Ishikawa (cell line): ENCODE measurements around the gene EXOC6.

Experiments
- CEBPB ChIP-seq: IDR thresholded peaks from 2 replicates; pipeline ENCODE4 v1.6.1; 2012
- EP300 ChIP-seq: IDR thresholded peaks from 2 replicates; pipeline ENCODE4 v1.6.1; 2012; ENCODE audit warnings: borderline replicate concordance
- FOXM1 ChIP-seq: IDR thresholded peaks from 2 replicates; pipeline ENCODE4 v1.6.1; 2012; ENCODE audit warnings: low read depth, borderline replicate concordance
- RAD21 ChIP-seq: IDR thresholded peaks from 2 replicates; pipeline ENCODE4 v1.6.1; 2012; ENCODE audit warnings: low read depth
- TAF1 ChIP-seq: IDR thresholded peaks from 2 replicates; pipeline ENCODE4 v1.6.1; 2012; ENCODE audit warnings: low read depth, mild to moderate bottlenecking
- TCF12 ChIP-seq: IDR thresholded peaks from 2 replicates; pipeline ENCODE4 v1.6.1; 2012; ENCODE audit warnings: low read depth
- TEAD4 ChIP-seq: IDR thresholded peaks from 2 replicates; pipeline ENCODE4 v1.6.1; 2012
- YY1 ChIP-seq: IDR thresholded peaks from 2 replicates; pipeline ENCODE4 v1.6.1; 2012; ENCODE audit warnings: low read depth
- TF ChIP-seq, protein P1 (sequence below): IDR thresholded peaks from 2 replicates; pipeline ENCODE4 v1.6.1; 2012; ENCODE audit warnings: low read depth, mild to moderate bottlenecking
- TF ChIP-seq, protein P2 (sequence below): IDR thresholded peaks from 2 replicates; pipeline ENCODE4 v1.6.1; 2012
- TF ChIP-seq, protein P3 (sequence below): IDR thresholded peaks from 2 replicates; pipeline ENCODE4 v1.6.1; 2012

DNA sequence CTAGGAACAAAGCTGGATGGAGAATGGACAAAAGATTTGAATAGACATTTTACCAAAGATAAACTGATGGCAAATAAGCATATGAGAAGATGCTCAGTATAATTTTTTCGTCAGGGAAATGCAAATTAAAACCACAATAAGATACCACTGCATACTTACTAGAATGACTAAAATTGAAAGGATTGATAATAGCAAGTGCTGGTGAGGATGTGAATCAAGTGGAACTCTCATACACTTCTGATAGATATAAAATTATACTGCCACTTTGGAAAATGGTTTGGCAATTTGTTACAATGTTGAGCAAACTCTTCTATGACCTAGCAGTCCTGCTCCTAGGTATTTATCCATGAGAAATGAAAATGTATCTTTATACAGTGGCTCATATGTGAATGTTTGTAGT is 83.3 kb downstream of the EXOC6 start:
- TF ChIP-seq, protein P1, sequence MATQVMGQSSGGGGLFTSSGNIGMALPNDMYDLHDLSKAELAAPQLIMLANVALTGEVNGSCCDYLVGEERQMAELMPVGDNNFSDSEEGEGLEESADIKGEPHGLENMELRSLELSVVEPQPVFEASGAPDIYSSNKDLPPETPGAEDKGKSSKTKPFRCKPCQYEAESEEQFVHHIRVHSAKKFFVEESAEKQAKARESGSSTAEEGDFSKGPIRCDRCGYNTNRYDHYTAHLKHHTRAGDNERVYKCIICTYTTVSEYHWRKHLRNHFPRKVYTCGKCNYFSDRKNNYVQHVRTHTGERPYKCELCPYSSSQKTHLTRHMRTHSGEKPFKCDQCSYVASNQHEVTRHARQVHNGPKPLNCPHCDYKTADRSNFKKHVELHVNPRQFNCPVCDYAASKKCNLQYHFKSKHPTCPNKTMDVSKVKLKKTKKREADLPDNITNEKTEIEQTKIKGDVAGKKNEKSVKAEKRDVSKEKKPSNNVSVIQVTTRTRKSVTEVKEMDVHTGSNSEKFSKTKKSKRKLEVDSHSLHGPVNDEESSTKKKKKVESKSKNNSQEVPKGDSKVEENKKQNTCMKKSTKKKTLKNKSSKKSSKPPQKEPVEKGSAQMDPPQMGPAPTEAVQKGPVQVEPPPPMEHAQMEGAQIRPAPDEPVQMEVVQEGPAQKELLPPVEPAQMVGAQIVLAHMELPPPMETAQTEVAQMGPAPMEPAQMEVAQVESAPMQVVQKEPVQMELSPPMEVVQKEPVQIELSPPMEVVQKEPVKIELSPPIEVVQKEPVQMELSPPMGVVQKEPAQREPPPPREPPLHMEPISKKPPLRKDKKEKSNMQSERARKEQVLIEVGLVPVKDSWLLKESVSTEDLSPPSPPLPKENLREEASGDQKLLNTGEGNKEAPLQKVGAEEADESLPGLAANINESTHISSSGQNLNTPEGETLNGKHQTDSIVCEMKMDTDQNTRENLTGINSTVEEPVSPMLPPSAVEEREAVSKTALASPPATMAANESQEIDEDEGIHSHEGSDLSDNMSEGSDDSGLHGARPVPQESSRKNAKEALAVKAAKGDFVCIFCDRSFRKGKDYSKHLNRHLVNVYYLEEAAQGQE = no peak
- TF ChIP-seq, protein P2, sequence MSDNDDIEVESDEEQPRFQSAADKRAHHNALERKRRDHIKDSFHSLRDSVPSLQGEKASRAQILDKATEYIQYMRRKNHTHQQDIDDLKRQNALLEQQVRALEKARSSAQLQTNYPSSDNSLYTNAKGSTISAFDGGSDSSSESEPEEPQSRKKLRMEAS = no peak
- no peak for TF ChIP-seq YY1
- no peak for TF ChIP-seq TAF1
- TF ChIP-seq FOXM1 = no peak
- TF ChIP-seq EP300 = no peak
- TF ChIP-seq TEAD4 = no peak
- no peak for TF ChIP-seq TCF12
- TF ChIP-seq, protein P3, sequence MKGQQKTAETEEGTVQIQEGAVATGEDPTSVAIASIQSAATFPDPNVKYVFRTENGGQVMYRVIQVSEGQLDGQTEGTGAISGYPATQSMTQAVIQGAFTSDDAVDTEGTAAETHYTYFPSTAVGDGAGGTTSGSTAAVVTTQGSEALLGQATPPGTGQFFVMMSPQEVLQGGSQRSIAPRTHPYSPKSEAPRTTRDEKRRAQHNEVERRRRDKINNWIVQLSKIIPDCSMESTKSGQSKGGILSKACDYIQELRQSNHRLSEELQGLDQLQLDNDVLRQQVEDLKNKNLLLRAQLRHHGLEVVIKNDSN = no peak
- no peak for TF ChIP-seq RAD21
- no peak for TF ChIP-seq CEBPB
